ENCODE measurements around the gene CIAO3.
"Not testable (repeated sequence)": the region's sequence is repeated elsewhere in the genome, so short reads cannot be mapped to it uniquely, and the experiment has no call there.

Gene CIAO3

GRCh38 chr16:721765-722540 lies 18.8 kb downstream of the CIAO3 start:
- no peak for DNase-seq

GRCh38 chr16:720990-721764 lies 19.6 kb downstream of the CIAO3 start, which contains the start of gene ANTKMT:
Gene ANTKMT, plus strand, starts transcription at chr16:721146. Its CDS starts 129 bp downstream, at chr16:721275.
- peak; percentile 61 for DNase-seq

GRCh38 chr16:720447-720989 lies 20.3 kb downstream of the CIAO3 start:
- DNase-seq, result peak; percentile 45

GRCh38 chr16:719815-720446 lies 20.9 kb downstream of the CIAO3 start:
- DNase-seq, result no peak

GRCh38 chr16:718922-719321 lies 21.9 kb downstream of the CIAO3 start:
- no peak for DNase-seq

- no peak for DNase-seq
Observed at GRCh38 chr16:718389-718788, 22.4 kb downstream of the CIAO3 start.

GRCh38 chr16:717450-718245 lies 23.1 kb downstream of the CIAO3 start:
- no peak for DNase-seq

GRCh38 chr16:716768-717325 lies 23.9 kb downstream of the CIAO3 start:
- no peak for DNase-seq

- DNase-seq, result no peak
Observed at GRCh38 chr16:716200-716568, 24.6 kb downstream of the CIAO3 start.

GRCh38 chr16:715477-716199 lies 25.2 kb downstream of the CIAO3 start:
- no peak for DNase-seq

GRCh38 chr16:714558-715476 lies 26.0 kb downstream of the CIAO3 start, which contains the start of gene METRN:
Gene METRN, plus strand, starts transcription at chr16:715118. Its CDS starts 172 bp downstream, at chr16:715290.
- peak; percentile 53 for DNase-seq

- no peak for DNase-seq
Observed at GRCh38 chr16:714079-714478, 26.7 kb downstream of the CIAO3 start.

GRCh38 chr16:712740-713250 lies 28.0 kb downstream of the CIAO3 start:
- not testable (repeated sequence) for DNase-seq

GRCh38 chr16:711548-712320 lies 29.1 kb downstream of the CIAO3 start:
- DNase-seq, result peak; percentile 34

- DNase-seq, result no peak
Observed at GRCh38 chr16:711084-711483, 29.7 kb downstream of the CIAO3 start.

GRCh38 chr16:710500-711075 lies 30.2 kb downstream of the CIAO3 start:
- no peak for DNase-seq

- peak; percentile 53 for DNase-seq
Observed at GRCh38 chr16:709566-710499, 31.0 kb downstream of the CIAO3 start.

GRCh38 chr16:708959-709358 lies 31.8 kb downstream of the CIAO3 start:
- DNase-seq, result no peak
